Lung microvascular endothelial cell (primary cell): ENCODE measurements around the gene ADGRG1. TPM values are rescaled to one million over a fixed set of nuclear protein-coding genes. Genes with fewer than 3 reads are reported as not detected.

Source experiments
- total RNA-seq: library from RNA; depleted of rRNA; stranded (reverse); fragments of >200 nt; gene quantifications from 2 replicates; pipeline ENCODE4 v1.2.1, GENCODE V29; 2014

The ADGRG1 gene
- total RNA-seq, 1 donor from 2014 or later, result 1.4 TPM

Other genes with a start within 250 kb of the ADGRG1 start
- gene CCL17, start 223.9 kb upstream of the ADGRG1 start, total RNA-seq, result not detected in 2 replicates
- gene CIAPIN1, start 181.2 kb upstream of the ADGRG1 start, total RNA-seq, result 60.4 and 60.9 TPM in 2 replicates
- gene COQ9, start 181.2 kb upstream of the ADGRG1 start, total RNA-seq, result 32.7 and 55.8 TPM in 2 replicates
- 95.9 and 96.0 TPM in 2 replicates for gene POLR2C, start 166.0 kb upstream of the ADGRG1 start, total RNA-seq
- 13.9 and 15.0 TPM in 2 replicates for gene DOK4, start 142.1 kb upstream of the ADGRG1 start, total RNA-seq
- 7.4 and 10.7 TPM in 2 replicates for gene CCDC102A, start 92.1 kb upstream of the ADGRG1 start, total RNA-seq
- not detected in 2 replicates for gene ADGRG5, start 86.0 kb upstream of the ADGRG1 start, total RNA-seq
- 0.65 and 8.3 TPM in 2 replicates for gene ADGRG3, start 39.7 kb downstream of the ADGRG1 start, total RNA-seq
- 0.20 and 0.22 TPM in 2 replicates for gene DRC7, start 66.2 kb downstream of the ADGRG1 start, total RNA-seq
- gene KATNB1, start 107.1 kb downstream of the ADGRG1 start, total RNA-seq, result 19.0 and 23.2 TPM in 2 replicates
- gene KIFC3, start 173.9 kb downstream of the ADGRG1 start, total RNA-seq, result 25.7 and 46.4 TPM in 2 replicates